AG08395 (cell line): ENCODE measurements around the gene NALCN.

ENCODE experiments used
- DNase-seq: peaks from one replicate; pipeline ENCODE4 v3.0.0; 2012; ENCODE audit warnings: mixed read lengths, low spot score

NALCN gene

DNA sequence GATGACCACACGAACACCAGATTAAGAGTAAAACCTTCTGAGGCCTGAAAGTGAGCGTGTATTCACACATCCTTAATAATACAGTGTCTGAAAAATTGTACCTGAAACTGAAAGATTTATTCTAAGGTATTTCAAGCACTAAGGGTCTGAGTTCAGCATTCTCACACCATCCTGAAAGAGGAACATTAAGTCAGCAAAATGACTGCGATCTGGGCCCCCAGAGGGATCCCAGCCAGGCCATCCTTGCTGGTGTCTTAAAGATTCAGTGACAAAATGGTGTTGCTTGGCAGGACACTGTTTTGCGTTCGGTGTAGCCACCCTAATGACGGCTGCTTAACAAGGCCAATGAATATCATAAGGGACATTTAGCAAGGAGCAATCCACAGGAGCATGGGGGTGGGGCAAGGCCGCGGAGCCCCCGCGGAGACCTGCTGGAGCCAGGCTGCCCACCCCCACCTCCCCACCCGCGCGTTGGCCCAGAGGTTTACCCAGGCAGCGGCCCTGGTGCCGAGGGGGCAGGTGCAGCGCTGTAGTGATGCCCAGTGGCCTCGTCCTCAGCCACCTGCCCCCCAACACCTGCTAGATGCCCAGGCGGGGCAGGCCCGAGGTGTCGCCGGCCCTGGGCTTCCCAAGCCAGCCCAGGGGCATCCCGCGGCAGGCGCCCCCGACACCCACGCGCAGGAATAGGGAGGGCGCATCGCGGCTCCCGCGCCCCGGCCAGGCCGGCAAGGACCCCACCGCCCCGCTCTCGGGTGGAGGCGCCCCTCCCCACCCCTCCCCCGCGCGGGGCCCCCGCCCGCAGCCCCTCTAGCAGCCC lies 742 bp downstream of the NALCN start:
- no peak for DNase-seq

- no peak for DNase-seq
Measured at GRCh38 chr13:101412076-101412475, 4.2 kb downstream of the NALCN start.

DNA sequence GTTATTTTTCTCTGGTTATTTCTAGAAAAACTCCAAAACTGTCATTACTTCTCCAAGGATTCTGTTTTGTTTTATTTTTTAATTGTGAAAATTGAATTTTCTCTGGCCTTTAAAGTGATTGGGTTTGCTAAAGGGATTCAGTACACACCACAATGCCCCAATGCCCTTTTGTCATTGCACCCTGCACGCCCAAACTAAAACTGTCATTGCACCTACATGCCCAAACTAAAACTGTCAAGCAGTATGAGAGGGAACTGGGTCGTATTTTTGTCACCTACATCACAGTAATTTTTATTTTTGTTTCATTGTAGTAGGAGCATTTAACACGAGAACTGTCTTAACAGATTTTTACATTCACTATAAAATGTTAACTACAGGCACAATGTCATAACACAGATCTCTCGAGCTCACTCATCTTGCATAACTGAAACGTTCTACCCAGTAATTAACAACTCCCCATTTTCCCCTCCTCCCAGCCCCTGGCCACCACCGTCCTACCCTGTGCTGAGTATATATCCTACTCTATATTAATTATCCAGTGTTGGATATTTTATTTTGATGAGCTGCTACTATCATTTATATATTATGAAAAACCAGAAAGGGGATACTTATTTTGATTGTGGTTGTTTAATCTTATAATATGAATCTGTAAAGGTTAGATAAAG lies 7.2 kb downstream of the NALCN start:
- DNase-seq, result no peak

DNA sequence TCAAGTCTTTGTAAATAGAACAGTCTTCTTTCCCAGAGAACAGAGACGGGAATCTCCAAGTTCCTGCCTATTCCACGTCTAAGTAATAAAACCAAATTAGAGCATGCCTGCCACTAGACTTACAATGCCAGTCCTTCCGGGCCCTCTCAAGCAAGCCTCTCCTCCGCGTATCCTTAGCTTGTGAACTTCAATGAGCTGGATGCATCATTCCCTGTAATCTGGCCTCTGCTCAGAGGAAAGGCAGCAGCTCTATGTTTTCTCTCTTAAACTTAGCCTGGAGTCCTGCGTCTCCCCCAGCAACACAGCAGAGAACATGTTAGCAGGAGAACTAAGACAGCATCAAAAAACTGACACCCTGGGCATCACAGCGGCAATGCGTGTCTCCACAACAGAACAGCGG lies 8.2 kb downstream of the NALCN start:
- DNase-seq, result no peak

DNA sequence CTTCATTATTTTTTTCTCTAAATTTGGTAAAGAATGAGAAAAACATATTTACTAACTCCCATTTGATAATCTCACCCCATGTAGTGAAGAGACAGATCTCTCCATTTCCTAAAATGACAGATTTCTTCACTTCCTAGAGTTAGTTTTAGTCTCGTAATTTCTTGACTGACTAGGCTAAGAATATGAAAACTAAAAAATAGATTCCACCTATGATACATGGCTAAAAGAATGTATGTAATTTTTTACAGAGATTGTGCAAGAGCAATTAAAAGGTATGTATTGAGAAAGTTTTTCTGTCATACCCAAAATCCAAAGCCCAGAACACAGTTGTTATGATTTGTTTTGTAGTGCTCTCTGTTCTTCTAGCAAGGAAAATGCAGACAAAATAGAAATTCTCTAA lies 9.5 kb downstream of the NALCN start:
- no peak for DNase-seq

- no peak for DNase-seq
Measured at GRCh38 chr13:101401196-101401595, 15.1 kb downstream of the NALCN start.

- DNase-seq, result no peak
Measured at GRCh38 chr13:101399365-101399764, 16.9 kb downstream of the NALCN start.

- peak; percentile 67 for DNase-seq
Measured at GRCh38 chr13:101398920-101399319, 17.4 kb downstream of the NALCN start.

DNA sequence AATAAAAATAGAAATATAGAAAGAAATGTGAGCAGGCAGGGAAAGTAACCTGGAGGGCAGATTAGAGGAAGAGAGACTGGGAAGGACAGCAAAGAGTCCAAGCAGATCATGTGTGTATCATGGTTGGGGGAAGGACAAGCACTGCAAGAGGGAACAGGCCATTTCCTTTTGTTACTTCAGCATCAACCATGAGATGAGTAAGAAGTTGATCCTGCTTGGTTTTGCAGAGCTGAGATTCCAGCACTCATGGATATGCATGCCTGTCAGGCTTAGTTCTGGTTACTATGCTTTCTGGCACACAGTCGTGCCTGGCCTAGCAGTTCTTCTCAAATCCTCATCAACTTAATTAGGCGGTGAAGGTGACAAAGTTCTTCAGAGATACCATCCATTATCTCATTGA lies 18.1 kb downstream of the NALCN start:
- DNase-seq, result peak; percentile 37

- DNase-seq, result peak; percentile 82
Measured at GRCh38 chr13:101397742-101398141, 18.6 kb downstream of the NALCN start.

GRCh38 chr13:101394605-101395004 lies 21.7 kb downstream of the NALCN start:
- DNase-seq, result no peak

DNA sequence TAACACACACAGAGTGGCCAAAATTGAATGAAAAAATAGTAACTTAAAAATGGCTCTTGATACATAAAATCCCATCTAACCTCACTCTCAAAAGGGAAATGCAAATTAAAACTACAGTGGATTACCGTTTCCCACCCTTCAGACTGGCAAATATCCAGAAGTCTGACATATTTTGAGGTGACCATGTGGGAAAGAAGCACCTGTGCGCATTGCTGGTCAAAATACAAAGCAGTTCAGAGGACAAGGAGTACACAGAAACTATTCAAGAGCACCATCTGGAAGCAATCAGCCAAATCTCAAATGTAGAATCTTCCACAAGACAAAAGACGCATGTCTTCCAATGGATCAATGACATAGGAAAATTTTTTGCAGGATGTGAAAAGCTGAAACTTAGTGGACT lies 23.2 kb downstream of the NALCN start:
- DNase-seq, result no peak

- DNase-seq, result peak; percentile 19
Measured at GRCh38 chr13:101390461-101390860, 25.8 kb downstream of the NALCN start.

- no peak for DNase-seq
Measured at GRCh38 chr13:101384929-101385328, 31.4 kb downstream of the NALCN start.

DNA sequence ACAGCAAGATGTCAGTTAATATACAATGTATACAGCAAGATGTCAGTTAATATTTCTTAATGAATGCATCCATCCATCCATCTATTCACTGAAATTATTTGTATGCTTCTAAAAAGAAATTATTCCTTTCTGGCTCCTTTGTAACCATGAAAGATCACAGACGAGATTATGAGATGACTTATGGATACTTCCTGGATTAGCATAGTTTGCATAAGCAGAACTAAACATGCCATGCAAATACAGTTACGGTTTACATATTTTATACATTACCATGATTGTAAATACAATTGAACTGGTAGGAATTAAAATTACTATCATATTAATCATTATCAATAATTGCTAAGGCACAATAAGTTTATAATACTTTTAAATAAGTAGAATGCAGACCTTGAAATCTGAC lies 32.7 kb downstream of the NALCN start:
- DNase-seq, result no peak

DNA sequence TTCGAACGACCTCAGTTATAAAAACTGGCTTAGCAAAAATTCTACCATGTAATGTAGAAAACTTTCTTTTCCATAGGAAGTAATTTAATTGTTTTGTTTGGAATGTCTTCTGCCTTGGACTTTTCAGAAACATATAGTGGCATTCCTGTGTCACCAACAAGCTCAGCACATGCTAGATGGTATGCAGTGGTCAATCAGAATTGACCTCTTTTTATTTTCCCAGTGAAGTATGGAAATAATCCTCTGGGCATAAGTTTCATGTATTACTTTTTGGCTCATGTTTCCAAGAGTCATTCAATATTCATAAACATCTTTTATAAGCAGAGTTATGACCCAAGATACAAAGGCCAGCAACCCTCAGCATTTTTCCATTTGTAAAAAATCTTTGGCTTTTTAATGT lies 33.6 kb downstream of the NALCN start:
- no peak for DNase-seq

DNA sequence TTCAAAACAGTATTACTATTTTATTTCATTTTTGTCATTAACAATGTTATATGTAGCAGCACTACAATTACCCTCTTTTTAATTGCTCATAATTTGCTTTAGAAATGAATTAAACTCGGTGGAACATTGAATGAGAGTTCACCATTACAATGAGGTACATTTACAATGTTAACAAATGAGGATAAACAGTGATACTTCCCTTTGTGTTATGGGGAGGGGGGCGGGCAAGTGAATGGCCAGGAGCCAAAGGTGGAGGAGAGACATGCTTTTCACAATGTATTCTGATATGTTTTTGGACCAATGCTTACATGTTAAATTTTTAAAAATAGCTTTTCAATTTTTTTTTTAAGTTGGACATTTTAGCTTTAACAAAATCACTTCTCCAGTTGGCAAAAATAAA lies 34.2 kb downstream of the NALCN start:
- no peak for DNase-seq

DNA sequence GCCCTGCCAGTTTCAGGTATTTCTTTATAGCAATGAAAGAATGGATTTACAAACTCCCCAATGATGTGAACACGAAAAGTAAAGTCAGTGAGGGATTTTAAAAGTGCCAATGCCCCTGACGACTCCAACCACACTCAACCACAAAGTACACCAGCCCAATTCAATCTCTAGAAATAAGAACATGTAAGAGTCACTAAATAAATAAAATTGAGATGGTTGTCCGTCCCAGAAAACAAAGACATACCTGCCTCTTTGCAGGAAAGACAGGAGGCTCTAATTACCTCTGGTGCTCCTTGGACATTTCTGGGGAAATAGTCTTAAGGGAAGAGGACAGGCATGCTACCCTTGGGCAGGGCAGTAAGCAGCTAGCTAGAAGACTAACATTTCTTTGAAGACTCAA lies 55.8 kb downstream of the NALCN start:
- DNase-seq, result no peak

- no peak for DNase-seq
Measured at GRCh38 chr13:101354895-101355294, 61.4 kb downstream of the NALCN start.

DNA sequence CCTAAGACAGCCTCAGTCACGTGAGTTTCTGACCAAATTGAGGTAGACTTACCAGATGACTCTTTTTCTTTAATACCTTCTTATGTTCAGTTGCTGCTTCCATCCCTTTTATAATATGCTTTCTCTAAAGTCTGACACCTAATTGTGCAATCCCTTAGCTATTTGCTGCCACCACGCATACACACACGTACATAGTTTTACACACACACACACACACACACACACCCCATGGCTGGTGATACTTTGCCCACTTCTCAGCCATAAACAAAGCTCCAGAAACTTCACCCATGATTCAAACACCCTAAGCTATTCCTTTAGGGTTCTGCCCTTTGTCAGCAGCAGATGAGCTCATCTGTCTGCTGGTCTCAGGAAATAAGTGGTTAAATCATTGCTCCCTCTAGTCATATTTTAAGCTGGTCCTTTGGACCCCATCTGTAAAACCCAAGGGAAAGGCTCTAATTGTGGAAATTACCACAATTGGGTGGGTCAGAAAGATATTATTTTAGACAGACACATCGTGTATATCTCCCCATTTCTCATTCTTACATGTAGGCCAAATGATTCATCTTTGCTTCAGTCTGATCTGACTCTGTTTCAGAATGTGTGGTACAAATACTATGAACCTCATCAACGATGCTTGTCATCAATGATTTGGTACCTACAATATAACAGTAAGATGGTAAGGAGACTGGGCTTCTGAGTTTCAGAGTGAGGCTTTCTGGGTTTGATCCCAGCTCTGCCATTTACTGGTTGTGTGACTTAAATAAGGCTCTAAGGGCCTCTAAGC lies 69.2 kb downstream of the NALCN start:
- DNase-seq, result peak; percentile 7

DNA sequence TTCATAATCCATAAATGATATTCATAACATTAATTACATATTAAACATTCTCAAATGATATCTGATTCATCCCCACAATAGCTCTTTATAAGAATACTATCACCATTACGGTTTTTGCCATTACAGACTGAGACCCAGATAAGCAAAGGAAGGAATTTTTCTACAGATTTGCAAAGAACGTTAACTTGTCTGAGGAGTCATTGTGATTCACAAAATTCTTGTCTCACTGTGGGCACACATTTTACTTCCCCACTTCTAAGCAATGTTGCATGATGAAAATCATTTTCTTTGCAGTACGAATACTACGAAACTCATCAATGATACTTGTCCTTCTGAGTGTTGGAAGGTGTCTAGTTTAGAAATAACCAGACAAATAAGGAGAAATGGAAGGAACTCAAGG lies 70.1 kb downstream of the NALCN start:
- no peak for DNase-seq

DNA sequence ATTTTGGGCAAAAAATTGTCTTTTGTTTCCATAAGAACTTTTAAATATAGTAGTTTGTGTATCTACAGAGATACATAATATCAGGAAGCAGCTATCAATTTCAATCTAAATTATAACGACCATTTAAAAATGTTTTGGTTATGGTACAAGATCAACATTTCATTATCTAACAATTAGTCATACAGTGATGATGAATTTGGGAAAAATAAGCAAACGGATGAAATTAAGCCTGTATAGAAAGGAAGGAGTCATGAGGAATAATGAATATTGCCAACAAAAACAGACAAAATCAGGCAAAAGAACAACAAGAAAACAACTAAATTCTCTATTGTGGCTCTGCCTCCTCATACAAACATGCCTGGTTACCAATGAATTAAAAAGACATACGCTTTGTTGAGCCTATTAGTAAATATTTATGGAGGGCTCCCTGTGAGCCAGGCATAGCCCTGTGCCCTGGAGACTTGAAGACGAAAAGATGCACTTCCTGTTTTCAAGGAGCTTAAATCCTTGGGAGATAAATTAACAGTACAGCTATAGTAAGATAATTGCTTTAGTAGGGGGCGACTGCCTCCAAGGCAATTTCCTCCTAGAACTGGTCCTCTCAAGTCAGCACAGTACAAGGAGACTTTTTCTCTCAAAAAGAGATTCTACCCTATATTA lies 73.0 kb downstream of the NALCN start:
- no peak for DNase-seq
